SK-N-SH (cell line): ENCODE data around the gene SMIM20. TPM values are rescaled to one million over a fixed set of nuclear protein-coding genes. Genes with fewer than 3 reads are reported as not detected.

Experiments
- CTCF ChIA-PET: fragments of 300-600, 350-600 bp; formaldehyde crosslinking; extraction: SDS; loops from one replicate; lab custom pipeline; 2021; lab: Yijun Ruan, JAX
- POLR2A ChIA-PET: fragments of 350-600 bp; sonication (Branson Sonifier 250); formaldehyde crosslinking; extraction: SDS; loops from one replicate; lab custom pipeline; 2020; ENCODE audit warnings: antibody characterized with exemption, inconsistent platforms; lab: Yijun Ruan, JAX
- DNase-seq: peaks from one replicate; pipeline ENCODE4 v3.0.0; 2012
- H2AFZ ChIP-seq: fragments of 200-600 bp; sonication (generic); 2 replicates; pipeline ENCODE4 v1.8.1; 2016; ENCODE audit warnings: antibody characterized with exemption, mild to moderate bottlenecking, low read depth
- H3F3A ChIP-seq: fragments of 200-600 bp; sonication (generic); replicated peaks from 2 replicates; pipeline ENCODE3; 2016; ENCODE audit warnings: antibody characterized with exemption, mild to moderate bottlenecking; ENCODE audit not compliant: insufficient read depth
- H3K27ac ChIP-seq, 2 experiments: fragments of 200-500 bp in 1 of 2; fragments of 200-600 bp in 1 of 2; sonication (Bioruptor generic) in 1 of 2; sonication (generic), shearing (Covaris generic) in 1 of 2; 2 replicates each; pipeline versions ENCODE4 v1.5.1 to v1.6.1; 2014 to 2016; ENCODE audit warnings: low read depth in 2 of 2, inconsistent platforms in 1 of 2, low read length in 1 of 2, mild to moderate bottlenecking in 1 of 2, mixed read lengths in 1 of 2
- H3K27me3 ChIP-seq: fragments of 200-600 bp; sonication (generic), shearing (Covaris generic); 2 replicates; pipeline ENCODE4 v1.6.1; 2016; ENCODE audit warnings: mixed run types; ENCODE audit not compliant: insufficient read depth
- H3K36me3 ChIP-seq, 2 experiments: fragments of 200-500 bp in 1 of 2; fragments of 200-600 bp in 1 of 2; sonication (Bioruptor generic) in 1 of 2; sonication (generic) in 1 of 2; replicated peaks in 1 of 2; 2 replicates each; pipeline versions ENCODE3 to v1.5.1; 2014 to 2016; ENCODE audit warnings: low read length in 1 of 2, mild to moderate bottlenecking in 1 of 2; ENCODE audit not compliant: insufficient read depth in 2 of 2, control insufficient read depth in 1 of 2
- H3K4me1 ChIP-seq, 2 experiments: fragments of 200-500 bp in 1 of 2; fragments of 200-600 bp in 1 of 2; sonication (Bioruptor generic) in 1 of 2; sonication (generic), shearing (Covaris generic) in 1 of 2; 2 replicates each; pipeline versions ENCODE4 v1.5.1 to v1.6.1; 2014 to 2016; ENCODE audit warnings: low read depth in 1 of 2, low read length in 1 of 2, mixed run types in 1 of 2; ENCODE audit not compliant: insufficient read depth in 2 of 2, control insufficient read depth in 1 of 2
- H3K4me2 ChIP-seq: fragments of 200-600 bp; sonication (generic), shearing (Covaris generic); 2 replicates; pipeline ENCODE4 v1.6.1; 2017; ENCODE audit warnings: mixed run types
- H3K4me3 ChIP-seq, 2 experiments: fragments of 200-500 bp in 1 of 2; fragments of 200-600 bp in 1 of 2; sonication (Bioruptor generic) in 1 of 2; sonication (generic), shearing (Covaris generic) in 1 of 2; 2 replicates each; pipeline versions ENCODE4 v1.5.1 to v1.8.1; 2014 to 2016; ENCODE audit warnings: low read depth in 2 of 2, inconsistent platforms in 1 of 2, low read length in 1 of 2, mild to moderate bottlenecking in 1 of 2, mixed read lengths in 1 of 2, moderate library complexity in 1 of 2
- H3K79me2 ChIP-seq: fragments of 200-600 bp; sonication (generic); 2 replicates; pipeline ENCODE4 v1.8.1; 2017; ENCODE audit warnings: mild to moderate bottlenecking; ENCODE audit not compliant: insufficient read depth
- H3K9ac ChIP-seq: fragments of 200-600 bp; sonication (generic); 2 replicates; pipeline ENCODE4 v1.6.1; 2017; ENCODE audit warnings: mixed run types
- H3K9me2 ChIP-seq: fragments of 200-600 bp; sonication (generic); 2 replicates; pipeline ENCODE4 v1.6.1; 2017; ENCODE audit warnings: mixed run types
- H3K9me3 ChIP-seq: fragments of 200-600 bp; sonication (generic); 2 replicates; pipeline ENCODE4 v1.6.1; 2017; ENCODE audit warnings: mixed run types, mild to moderate bottlenecking, moderate library complexity
- H4K20me1 ChIP-seq: fragments of 200-600 bp; sonication (generic); 2 replicates; pipeline ENCODE4 v1.6.1; 2017; ENCODE audit warnings: mild to moderate bottlenecking, mixed run types; ENCODE audit not compliant: insufficient read depth
- ELF1 ChIP-seq: IDR thresholded peaks from 2 replicates; pipeline ENCODE4 v1.4.0; 2012
- FOXJ3 ChIP-seq: sonication (generic); formaldehyde crosslinking; IDR thresholded peaks from 2 replicates; pipeline ENCODE4 v1.5.1; 2020; ENCODE audit warnings: mild to moderate bottlenecking, missing genetic modification reagents
- FOXM1 ChIP-seq: IDR thresholded peaks from 2 replicates; pipeline ENCODE4 v1.4.0; 2012; ENCODE audit warnings: low read depth, mild to moderate bottlenecking
- GABPA ChIP-seq: IDR thresholded peaks from 2 replicates; pipeline ENCODE4 v1.4.0; 2012; ENCODE audit warnings: low read depth, mild to moderate bottlenecking
- GATA2 ChIP-seq: sonication (generic); formaldehyde crosslinking; IDR thresholded peaks from 2 replicates; pipeline ENCODE4 v1.5.0; 2020; ENCODE audit warnings: mild to moderate bottlenecking, missing genetic modification reagents
- IRF3 ChIP-seq: fragments of 150-350 bp; IDR thresholded peaks from 2 replicates; pipeline ENCODE4 v1.6.1; 2016; ENCODE audit warnings: mild to moderate bottlenecking, low read depth, low read length
- JUND ChIP-seq: IDR thresholded peaks from 2 replicates; pipeline ENCODE4 v1.4.0; 2012
- MEF2A ChIP-seq: IDR thresholded peaks from 2 replicates; pipeline ENCODE4 v1.4.0; 2012; ENCODE audit warnings: low read depth, borderline replicate concordance
- MXI1 ChIP-seq: IDR thresholded peaks from 2 replicates; pipeline ENCODE4 v1.6.1; 2012; ENCODE audit warnings: mild to moderate bottlenecking, low read depth, low read length, improper control_type of control experiment
- RCOR1 ChIP-seq: fragments of 150-350 bp; IDR thresholded peaks from 2 replicates; pipeline ENCODE4 v1.6.1; 2017; ENCODE audit warnings: antibody characterized with exemption, low read length
- SIN3A ChIP-seq: IDR thresholded peaks from 2 replicates; pipeline ENCODE4 v1.6.1; 2012; ENCODE audit warnings: low read depth, mild to moderate bottlenecking, low read length, moderate library complexity, borderline replicate concordance
- TAF1 ChIP-seq: IDR thresholded peaks from 2 replicates; pipeline ENCODE4 v1.6.1; 2012; ENCODE audit warnings: low read depth, mild to moderate bottlenecking, low read length, moderate library complexity, borderline replicate concordance
- TCF12 ChIP-seq: IDR thresholded peaks from 2 replicates; pipeline ENCODE4 v1.4.0; 2012
- TEAD4 ChIP-seq: IDR thresholded peaks from 2 replicates; pipeline ENCODE4 v1.4.0; 2012; ENCODE audit warnings: mild to moderate bottlenecking, borderline replicate concordance; ENCODE audit not compliant: insufficient read depth
- ZBTB33 ChIP-seq: IDR thresholded peaks from 2 replicates; pipeline ENCODE4 v1.4.0; 2012; ENCODE audit warnings: low read depth, borderline replicate concordance
- WGBS: methylation state at CpG from one replicate; pipeline ENCODE4 v1.1.6; 2017; ENCODE audit warnings: low lambda C conversion rate; 5-methylcytosine and 5-hydroxymethylcytosine counted together
- polyA plus RNA-seq, 3 experiments: library from polyadenylated mRNA; depleted of rRNA; stranded (reverse); fragments of >200 nt; gene quantifications; 2 replicates each; pipeline ENCODE4 v1.2.3, GENCODE V29; 2012
- TF ChIP-seq, protein P1 (sequence below): IDR thresholded peaks from 2 replicates; pipeline ENCODE4 v1.4.0; 2012; ENCODE audit warnings: low read depth
- TF ChIP-seq, protein P2 (sequence below): IDR thresholded peaks from 2 replicates; pipeline ENCODE4; 2012
- TF ChIP-seq, protein P3 (sequence below): fragments of 200-600 bp; sonication (generic); IDR thresholded peaks from 2 replicates; pipeline ENCODE4 v1.6.1; 2017; ENCODE audit warnings: antibody characterized with exemption, mild to moderate bottlenecking, moderate library complexity

The SMIM20 gene
- polyA plus RNA-seq, 1 of the 3 experiments (the other 2 are of a cell fraction): 39.4 TPM

DNA sequence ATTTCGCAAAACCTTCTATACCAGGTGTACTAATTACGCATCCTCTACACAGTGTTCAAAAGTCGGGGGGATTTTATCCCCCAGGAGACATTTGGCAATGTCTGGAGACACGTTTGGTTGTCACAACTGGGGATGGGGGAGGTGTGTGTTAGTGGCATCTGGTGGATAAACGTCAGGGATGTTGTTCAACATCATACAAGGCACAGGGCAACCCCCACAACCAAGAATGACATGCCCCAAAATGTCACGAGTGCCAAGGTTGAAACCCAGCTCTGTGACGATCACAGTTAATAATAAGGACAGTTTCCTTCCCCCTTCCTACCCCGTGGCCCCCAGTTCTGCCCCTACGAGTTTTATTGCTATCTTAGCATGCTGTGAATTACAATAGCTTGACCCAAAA, 35.3 kb upstream of the SMIM20 start:
- Histone ChIP-seq H3K27ac (no peak overlapping the region), H3K4me3 (no peak overlapping the region), H2AFZ (no peak overlapping the region), H3K9ac (no peak overlapping the region), H3K9me3 (no peaks in the 10 kb centered on the region), H4K20me1 (no peaks in the 10 kb centered on the region), H3K27me3 (no peaks in the 10 kb centered on the region), H3K4me2 (no peak overlapping the region), H3K79me2 (no peaks in the 10 kb centered on the region), H3F3A (no peaks in the 10 kb centered on the region), H3K9me2 (no peaks in the 10 kb centered on the region), H3K4me1 (peaks cover 0 to 3% of the 10 kb centered on the region in 2 experiments; a peak in 2 of 4 replicates), H3K36me3 (no peaks in the 10 kb centered on the region)
- no peak for TF ChIP-seq TAF1
- no peak for TF ChIP-seq TEAD4
- TF ChIP-seq, protein P1, sequence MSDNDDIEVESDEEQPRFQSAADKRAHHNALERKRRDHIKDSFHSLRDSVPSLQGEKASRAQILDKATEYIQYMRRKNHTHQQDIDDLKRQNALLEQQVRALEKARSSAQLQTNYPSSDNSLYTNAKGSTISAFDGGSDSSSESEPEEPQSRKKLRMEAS: no peak
- no peak for TF ChIP-seq MXI1
- TF ChIP-seq FOXM1: no peak
- no peak for TF ChIP-seq GABPA
- TF ChIP-seq RCOR1: no peak
- TF ChIP-seq, protein P2, sequence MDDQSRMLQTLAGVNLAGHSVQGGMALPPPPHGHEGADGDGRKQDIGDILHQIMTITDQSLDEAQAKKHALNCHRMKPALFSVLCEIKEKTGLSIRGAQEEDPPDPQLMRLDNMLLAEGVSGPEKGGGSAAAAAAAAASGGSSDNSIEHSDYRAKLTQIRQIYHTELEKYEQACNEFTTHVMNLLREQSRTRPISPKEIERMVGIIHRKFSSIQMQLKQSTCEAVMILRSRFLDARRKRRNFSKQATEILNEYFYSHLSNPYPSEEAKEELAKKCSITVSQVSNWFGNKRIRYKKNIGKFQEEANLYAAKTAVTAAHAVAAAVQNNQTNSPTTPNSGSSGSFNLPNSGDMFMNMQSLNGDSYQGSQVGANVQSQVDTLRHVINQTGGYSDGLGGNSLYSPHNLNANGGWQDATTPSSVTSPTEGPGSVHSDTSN: no peak
- no peak for TF ChIP-seq SIN3A
- no peak for TF ChIP-seq GATA2 (CRISPR knock-in tag)
- TF ChIP-seq, protein P3, sequence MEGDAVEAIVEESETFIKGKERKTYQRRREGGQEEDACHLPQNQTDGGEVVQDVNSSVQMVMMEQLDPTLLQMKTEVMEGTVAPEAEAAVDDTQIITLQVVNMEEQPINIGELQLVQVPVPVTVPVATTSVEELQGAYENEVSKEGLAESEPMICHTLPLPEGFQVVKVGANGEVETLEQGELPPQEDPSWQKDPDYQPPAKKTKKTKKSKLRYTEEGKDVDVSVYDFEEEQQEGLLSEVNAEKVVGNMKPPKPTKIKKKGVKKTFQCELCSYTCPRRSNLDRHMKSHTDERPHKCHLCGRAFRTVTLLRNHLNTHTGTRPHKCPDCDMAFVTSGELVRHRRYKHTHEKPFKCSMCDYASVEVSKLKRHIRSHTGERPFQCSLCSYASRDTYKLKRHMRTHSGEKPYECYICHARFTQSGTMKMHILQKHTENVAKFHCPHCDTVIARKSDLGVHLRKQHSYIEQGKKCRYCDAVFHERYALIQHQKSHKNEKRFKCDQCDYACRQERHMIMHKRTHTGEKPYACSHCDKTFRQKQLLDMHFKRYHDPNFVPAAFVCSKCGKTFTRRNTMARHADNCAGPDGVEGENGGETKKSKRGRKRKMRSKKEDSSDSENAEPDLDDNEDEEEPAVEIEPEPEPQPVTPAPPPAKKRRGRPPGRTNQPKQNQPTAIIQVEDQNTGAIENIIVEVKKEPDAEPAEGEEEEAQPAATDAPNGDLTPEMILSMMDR: no peak
- TF ChIP-seq ELF1: no peak
- no peak for TF ChIP-seq IRF3
- no peak for TF ChIP-seq FOXJ3 (CRISPR knock-in tag)
- TF ChIP-seq ZBTB33: no peak
- TF ChIP-seq JUND: no peak
- TF ChIP-seq TCF12: no peak
- no peak for TF ChIP-seq MEF2A
- CTCF ChIA-PET: interaction anchor here (1.5 kb wide), 2 partner anchors 14 to 22 kb away, joined by 3 to 4 read pairs; no protein-coding TSS in a partner anchor
- 30% methylated on average over 9 of the region's 9 CpGs for WGBS
- POLR2A ChIA-PET: no interaction called here
- DNase-seq: no peak
